ENCODE results near the gene DNAL1. TPM values are rescaled to one million over a fixed set of nuclear protein-coding genes. Genes with fewer than 3 reads are reported as not detected.

DNAL1 gene
- total and polyA plus RNA-seq, 9 of the 15 experiments (the other 6 are each of a cell fraction or from before 2014, with no cell fraction given) = 1.6 to 11.7 (median 4.8) TPM

DNA sequence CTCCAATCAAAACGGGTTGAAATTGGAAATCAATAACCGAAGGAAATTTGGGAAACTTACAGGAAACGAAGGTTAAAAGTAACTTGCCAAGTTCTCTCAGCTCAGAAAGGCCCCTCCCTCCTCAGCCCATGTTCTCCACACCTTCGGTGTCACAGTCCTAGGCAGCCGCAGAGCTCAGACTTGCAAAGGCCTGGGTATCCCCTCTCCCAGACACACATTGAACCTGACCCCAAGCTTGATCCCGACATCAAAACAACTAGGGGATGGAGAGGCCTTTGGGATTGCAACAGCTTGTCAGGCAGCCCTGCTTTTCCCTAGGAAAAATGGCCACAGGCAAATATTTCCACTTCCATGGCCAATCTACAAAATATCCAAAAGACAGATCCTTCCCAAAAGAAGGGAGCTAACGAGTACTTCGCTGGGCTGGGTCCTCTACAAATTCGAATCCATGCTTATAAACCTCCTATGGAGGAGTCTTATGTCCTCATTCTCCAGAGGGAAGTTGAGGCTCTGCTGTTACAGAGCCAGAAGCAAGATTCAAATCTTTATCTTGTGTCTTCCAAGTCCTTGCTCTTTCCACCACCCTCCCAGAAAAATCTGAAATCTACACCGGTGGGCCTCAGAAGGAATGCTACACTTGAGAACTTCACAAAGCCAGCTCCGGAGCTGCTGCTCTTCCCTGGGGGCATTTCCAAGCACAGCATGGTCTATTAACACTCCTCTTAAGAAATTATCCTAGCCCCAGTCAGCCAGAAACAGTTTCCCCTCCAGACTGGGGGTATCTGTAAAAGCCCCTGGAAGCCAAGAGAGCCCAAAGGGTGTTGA, 105.1 kb downstream of the DNAL1 start:
- ATAC-seq = no peak
- H2AFZ ChIP-seq (ENCODE audit: low read depth, low read length) = no peak overlapping the region
- H3K9me1 ChIP-seq (ENCODE audit: control insufficient read depth, insufficient read depth, low read length) = peaks cover 4% of the 10 kb centered on the region
- CTCF ChIA-PET (ENCODE audit: low intra/inter-chr PET ratio) = no interaction called here
- POLR2A ChIA-PET = interaction anchor here (0.8 to 1.7 kb wide), 7 partner anchors 8 to 141 kb away, joined by 3 to 5 read pairs (median 4); no protein-coding TSS in a partner anchor
- WGBS (ENCODE audit: insufficient coverage, low coverage, missing lambda C conversion rate) = 19% methylated on average over 10 of the region's 11 CpGs
- no peaks in the 10 kb centered on the region for H3K27me3 ChIP-seq (ENCODE audit: control insufficient read depth in 2 of 2, insufficient read depth in 2 of 2, low read length in 2 of 2)
- H4K20me1 ChIP-seq (replicated peaks; ENCODE audit: control insufficient read depth, insufficient read depth, low read length) = peaks cover 15% of the 10 kb centered on the region
- H3K36me3 ChIP-seq (ENCODE audit: control insufficient read depth, insufficient read depth, low read length) = peaks cover 43% of the 10 kb centered on the region; the same call in 2 of the 3 replicates
- TF ChIP-seq ZKSCAN1 (IDR thresholded peaks at IDR 0.05; ENCODE audit: low read depth, low read length) = no peak
- no peak for TF ChIP-seq IRF1 (CRISPR knock-in tag; IDR thresholded peaks at IDR 0.05; ENCODE audit: borderline replicate concordance)
- BruUV-seq (replicated peaks) = no TSS peak
- in situ Hi-C loops (cut with MboI) = no loop called here
- H3K9me3 ChIP-seq (replicated peaks; ENCODE audit: control insufficient read depth, insufficient read depth, low read depth, low read length) = no peaks in the 10 kb centered on the region
- intact Hi-C loops (cut with micrococcal nuclease) = loop anchor here (5.0 kb wide), 1 partner anchor 37 kb away; no protein-coding TSS in a partner anchor
- peak overlapping the region; percentile 43 for H3K4me2 ChIP-seq (ENCODE audit: insufficient read depth, low read length)
- peak overlapping the region; percentile 18; the same call in 2 of the 3 replicates for H3K27ac ChIP-seq (ENCODE audit: extremely low read depth, low read depth, low read length)
- H3K4me1 ChIP-seq (replicated peaks in 1 of 2; ENCODE audit: control insufficient read depth in 2 of 2, insufficient read depth in 2 of 2, low read length in 2 of 2) = peaks cover 60 to 74% of the 10 kb centered on the region in 2 experiments
- H3K4me3 ChIP-seq = no peak overlapping the region
- DNase-seq (ENCODE audit: extremely low read depth in 1 of 4, low spot score in 3 of 4) = no peak
- H3K9ac ChIP-seq (ENCODE audit: insufficient read depth in 1 of 2, low read depth in 2 of 2, low read length in 2 of 2) = peak overlapping the region; percentile 19 to 64; a peak in 2 of 4 replicates
- H3K79me2 ChIP-seq (ENCODE audit: control insufficient read depth, insufficient read depth, low read length) = peaks cover 100% of the 10 kb centered on the region
- peak; percentile 49 for FAIRE-seq

Measured in K562 (cell line).